PC-3 (cell line): Measurements from ENCODE around the gene GLRA2. TPM values are rescaled to one million over a fixed set of nuclear protein-coding genes. Genes with fewer than 3 reads are reported as not detected.

Source experiments
- ATAC-seq: fragments of 200-7000 bp; cut with Tn5 transposase; 2 replicates; pipeline ENCODE4 v1.9.1; 2020; ENCODE audit warnings: mild to moderate bottlenecking, moderate library complexity
- BruUV-seq: library from RNA; stranded (reverse); fragments of 400-500 nt; replicated peaks from 2 replicates; lab custom pipeline; 2021; lab: Mats Ljungman, UMichigan
- CTCF ChIA-PET: fragments of 300-600 bp; sonication (Branson Sonifier 250); formaldehyde crosslinking; loops from one replicate; lab custom pipeline; 2022; ENCODE audit warnings: antibody characterized with exemption; lab: Charles Lee
- POLR2A ChIA-PET: fragments of 300-600 bp; sonication (Branson Sonifier 250); formaldehyde crosslinking; loops from one replicate; lab custom pipeline; 2022; ENCODE audit warnings: antibody characterized with exemption; ENCODE audit not compliant: unreplicated experiment; lab: Charles Lee
- DNase-seq: peaks from one replicate; pipeline ENCODE4 v3.0.0-alpha.2; 2015
- H2AFZ ChIP-seq: fragments of 300-600 bp; sonication (generic); 2 replicates; pipeline ENCODE4 v1.6.0; 2016; ENCODE audit warnings: antibody characterized with exemption, low read length
- H3F3A ChIP-seq: fragments of 300-600 bp; sonication (generic); one replicate; pipeline ENCODE4 v1.6.0; 2017; ENCODE audit warnings: antibody characterized with exemption, low read length, control low read depth, mild to moderate bottlenecking; ENCODE audit not compliant: unreplicated experiment
- H3K27ac ChIP-seq: fragments of 300-600 bp; sonication (generic); 2 replicates; pipeline ENCODE4 v1.5.1; 2016; ENCODE audit warnings: mild to moderate bottlenecking, low read length
- H3K27me3 ChIP-seq: fragments of 300-600 bp; sonication (generic); 2 replicates; pipeline ENCODE4 v1.6.1; 2016; ENCODE audit warnings: low read length, mixed read lengths
- H3K36me3 ChIP-seq: fragments of 300-600 bp; sonication (generic); 2 replicates; pipeline ENCODE4 v1.6.1; 2016; ENCODE audit warnings: low read depth, mixed run types, low read length, mixed read lengths
- H3K4me1 ChIP-seq: fragments of 300-600 bp; sonication (generic); 2 replicates; pipeline ENCODE4 v1.5.1; 2016; ENCODE audit warnings: low read length; ENCODE audit not compliant: insufficient read depth
- H3K4me2 ChIP-seq: fragments of 300-600 bp; sonication (generic); 2 replicates; pipeline ENCODE4 v1.6.0; 2016; ENCODE audit warnings: low read length
- H3K4me3 ChIP-seq: fragments of 300-600 bp; sonication (generic); 2 replicates; pipeline ENCODE4 v1.5.1; 2016; ENCODE audit warnings: mild to moderate bottlenecking, low read length, mixed read lengths
- H3K79me2 ChIP-seq: fragments of 300-600 bp; sonication (generic); 2 replicates; pipeline ENCODE4 v1.6.1; 2017; ENCODE audit warnings: low read length, mixed read lengths
- H3K9ac ChIP-seq: fragments of 300-600 bp; sonication (generic); 2 replicates; pipeline ENCODE4 v1.6.0; 2016; ENCODE audit warnings: mild to moderate bottlenecking, low read length
- H3K9me2 ChIP-seq: fragments of 300-600 bp; sonication (generic); replicated peaks from 2 replicates; pipeline ENCODE4 v1.6.1; 2016; ENCODE audit warnings: mixed run types, low read length, mixed read lengths
- H3K9me3 ChIP-seq: fragments of 300-600 bp; sonication (generic); 2 replicates; pipeline ENCODE4 v1.6.1; 2016; ENCODE audit warnings: low read length, mixed read lengths
- H4K20me1 ChIP-seq: fragments of 300-600 bp; sonication (generic); 2 replicates; pipeline ENCODE4 v1.6.1; 2016; ENCODE audit warnings: low read length, mixed read lengths
- CTCF ChIP-seq: fragments of 300-600 bp; sonication (generic); conservative IDR thresholded peaks from 2 replicates; pipeline ENCODE4 v1.5.1; 2017; ENCODE audit warnings: antibody characterized with exemption, low read depth, mild to moderate bottlenecking, low read length
- EZH2 ChIP-seq: fragments of 300-600 bp; sonication (generic); IDR thresholded peaks from one replicate; pipeline ENCODE4 v1.6.1; 2017; ENCODE audit warnings: antibody characterized with exemption, mild to moderate bottlenecking, low read length; ENCODE audit not compliant: unreplicated experiment
- EZH2phosphoT487 ChIP-seq: fragments of 300-600 bp; sonication (generic); IDR thresholded peaks from 2 replicates; pipeline ENCODE4 v1.6.1; 2018; ENCODE audit warnings: mild to moderate bottlenecking, antibody characterized with exemption, low read length, borderline replicate concordance
- intact Hi-C: fragments of 100-400 bp; cut with micrococcal nuclease; formaldehyde crosslinking; loops from 2 replicates; pipeline ENCODE4 v1.9.0; 2023
- total RNA-seq: library from RNA; depleted of rRNA; stranded (reverse); fragments of >200 nt; gene quantifications from 2 replicates; pipeline ENCODE4 v1.2.3, GENCODE V29; 2014

Gene GLRA2
- total RNA-seq, 1 experiment from 2014 or later = not detected

- H3K9ac ChIP-seq = no peak overlapping the region
- intact Hi-C loops = no loop called here
- ChIA-PET POLR2A (no interaction called here), CTCF (no interaction called here)
- no peaks in the 10 kb centered on the region for H3K4me1 ChIP-seq
- DNase-seq = peak; percentile 55
- no peak overlapping the region for H2AFZ ChIP-seq
- BruUV-seq = no TSS peak
- no peak overlapping the region for H3K27ac ChIP-seq
- no peaks in the 10 kb centered on the region for H3K9me2 ChIP-seq
- no peak overlapping the region for H3K4me2 ChIP-seq
- H3K27me3 ChIP-seq = no peaks in the 10 kb centered on the region
- no peaks in the 10 kb centered on the region for H3K9me3 ChIP-seq
- ATAC-seq = no peak
- H3K4me3 ChIP-seq = no peak overlapping the region
- H4K20me1 ChIP-seq = no peaks in the 10 kb centered on the region
- H3K79me2 ChIP-seq = no peaks in the 10 kb centered on the region
- H3F3A ChIP-seq = no peaks in the 10 kb centered on the region
- TF ChIP-seq EZH2 (no peak), EZH2phosphoT487 (no peak)
- no peaks in the 10 kb centered on the region for H3K36me3 ChIP-seq
Observed at GRCh38 chrX:14504960-14505538, 24.3 kb upstream of the GLRA2 start.

GRCh38 chrX:14505648-14506047, 23.7 kb upstream of the GLRA2 start:
- H4K20me1 ChIP-seq = no peaks in the 10 kb centered on the region
- no peak overlapping the region for H3K4me2 ChIP-seq
- H3K9ac ChIP-seq = no peak overlapping the region
- no peaks in the 10 kb centered on the region for H3K4me1 ChIP-seq
- H3K79me2 ChIP-seq = no peaks in the 10 kb centered on the region
- H3K27me3 ChIP-seq = no peaks in the 10 kb centered on the region
- DNase-seq = no peak
- TF ChIP-seq CTCF (no peak), EZH2 (no peak), EZH2phosphoT487 (no peak)
- ChIA-PET POLR2A (no interaction called here), CTCF (no interaction called here)
- no peak for ATAC-seq
- H3K9me3 ChIP-seq = no peaks in the 10 kb centered on the region
- no peaks in the 10 kb centered on the region for H3K9me2 ChIP-seq
- BruUV-seq = no TSS peak
- no peak overlapping the region for H2AFZ ChIP-seq
- no peaks in the 10 kb centered on the region for H3F3A ChIP-seq
- intact Hi-C loops = no loop called here
- no peaks in the 10 kb centered on the region for H3K36me3 ChIP-seq
- no peak overlapping the region for H3K27ac ChIP-seq
- no peak overlapping the region for H3K4me3 ChIP-seq

- Histone ChIP-seq H3K9me3 (no peaks in the 10 kb centered on the region), H3K4me3 (no peak overlapping the region), H3K4me2 (no peak overlapping the region), H3F3A (no peaks in the 10 kb centered on the region), H3K79me2 (no peaks in the 10 kb centered on the region), H3K36me3 (no peaks in the 10 kb centered on the region), H2AFZ (no peak overlapping the region), H3K27me3 (no peaks in the 10 kb centered on the region), H4K20me1 (no peaks in the 10 kb centered on the region), H3K27ac (no peak overlapping the region), H3K4me1 (no peaks in the 10 kb centered on the region), H3K9me2 (no peaks in the 10 kb centered on the region), H3K9ac (no peak overlapping the region)
- POLR2A ChIA-PET = no interaction called here
- TF ChIP-seq EZH2 (no peak), EZH2phosphoT487 (no peak), CTCF (no peak)
- CTCF ChIA-PET = no interaction called here
- intact Hi-C loops = no loop called here
- ATAC-seq (no peak), DNase-seq (peak; percentile 19)
- no TSS peak for BruUV-seq
Observed at GRCh38 chrX:14506866-14507265, 22.5 kb upstream of the GLRA2 start.
